Muscle of leg (tissue), 16 donors: ENCODE data around the gene C9orf50. TPM values are rescaled to one million over a fixed set of nuclear protein-coding genes. Genes with fewer than 3 reads are reported as not detected.

Experiments
- DNase-seq: peaks from one replicate; pipeline ENCODE4 v3.0.0; 2013
- H3K27ac ChIP-seq: one replicate; pipeline ENCODE4 v1.5.1; 2013; ENCODE audit warnings: mild to moderate bottlenecking, low read length, control low read depth
- H3K27me3 ChIP-seq: one replicate; pipeline ENCODE4 v1.6.1; 2013; ENCODE audit warnings: low read length; ENCODE audit not compliant: control insufficient read depth, insufficient read depth
- H3K36me3 ChIP-seq: one replicate; pipeline ENCODE4 v1.6.1; 2013; ENCODE audit warnings: low read length; ENCODE audit not compliant: control insufficient read depth, insufficient read depth
- H3K4me1 ChIP-seq: one replicate; pipeline ENCODE4 v1.6.1; 2013; ENCODE audit warnings: low read length; ENCODE audit not compliant: control insufficient read depth, insufficient read depth
- H3K4me3 ChIP-seq: one replicate; pipeline ENCODE4 v1.5.1; 2013; ENCODE audit warnings: low read length, control low read depth
- H3K9me3 ChIP-seq: replicated peaks from 2 replicates; pipeline ENCODE4 v1.6.1; 2013; ENCODE audit warnings: low read depth, low read length; ENCODE audit not compliant: control insufficient read depth
- WGBS: methylation state at CpG from one replicate; pipeline ENCODE4 v1.1.5; 2013; ENCODE audit warnings: missing lambda C conversion rate; ENCODE audit not compliant: insufficient coverage; 5-methylcytosine and 5-hydroxymethylcytosine counted together
- long read RNA-seq, 11 donors: transcript quantifications; one replicate each; lab custom pipeline, GENCODE V29; 2026
- polyA plus RNA-seq, 8 donors: library from polyadenylated mRNA; unstranded; fragments of 120-200 nt; gene quantifications; one replicate each; pipeline versions ENCODE4 v1.2.1 to v1.2.3, GENCODE V29; 2013; ENCODE audit warnings: inconsistent platforms in 1 of 8, low replicate concordance in 1 of 8; ENCODE audit not compliant: insufficient read length in 8 of 8, insufficient read depth in 1 of 8
- total RNA-seq: library from RNA; stranded (reverse); fragments of 120-200 nt; gene quantifications from one replicate; pipeline ENCODE4 v1.2.4, GENCODE V29; 2013

C9orf50 gene, protein sequence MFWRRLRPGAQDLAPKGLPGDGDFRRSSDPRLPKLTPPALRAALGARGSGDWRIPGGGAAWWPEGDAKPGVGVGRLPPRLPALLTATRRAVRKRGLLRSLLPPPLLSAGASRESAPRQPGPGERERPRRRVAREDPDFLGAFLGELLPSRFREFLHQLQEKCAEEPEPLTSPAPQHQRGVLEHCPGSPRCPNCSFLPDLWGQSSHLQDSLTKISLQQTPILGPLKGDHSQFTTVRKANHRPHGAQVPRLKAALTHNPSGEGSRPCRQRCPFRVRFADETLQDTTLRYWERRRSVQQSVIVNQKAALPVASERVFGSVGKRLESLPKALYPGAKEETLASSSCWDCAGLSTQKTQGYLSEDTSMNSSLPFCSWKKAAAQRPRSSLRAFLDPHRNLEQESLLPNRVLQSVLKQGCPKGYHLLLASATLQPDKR
- total RNA-seq = not detected
- under 1 TPM in 4 of 8 donors, not detected in 4; 0.15 to 0.26 (median 0.19) TPM for polyA plus RNA-seq
- long read RNA-seq, donor 1 = 0 reads
- long read RNA-seq, donor 2 = 0 reads
- long read RNA-seq, donor 3 = 0 reads
- long read RNA-seq, donor 4 = 0 reads
- long read RNA-seq, donor 5, partial matches to known transcripts = 42 of 42 reads
- long read RNA-seq, donor 5, other reads (novel, unspliced or antisense) = 0 of 42 reads
- long read RNA-seq, donor 6 = 0 reads
- long read RNA-seq, donor 7 = 0 reads
- long read RNA-seq, donor 8 = 0 reads
- long read RNA-seq, donor 9, partial matches to known transcripts = 8 of 23 reads
- long read RNA-seq, donor 9, other reads (novel, unspliced or antisense) = 15 of 23 reads
- long read RNA-seq, donor 10 = 0 reads
- long read RNA-seq, donor 11 = 0 reads

DNA sequence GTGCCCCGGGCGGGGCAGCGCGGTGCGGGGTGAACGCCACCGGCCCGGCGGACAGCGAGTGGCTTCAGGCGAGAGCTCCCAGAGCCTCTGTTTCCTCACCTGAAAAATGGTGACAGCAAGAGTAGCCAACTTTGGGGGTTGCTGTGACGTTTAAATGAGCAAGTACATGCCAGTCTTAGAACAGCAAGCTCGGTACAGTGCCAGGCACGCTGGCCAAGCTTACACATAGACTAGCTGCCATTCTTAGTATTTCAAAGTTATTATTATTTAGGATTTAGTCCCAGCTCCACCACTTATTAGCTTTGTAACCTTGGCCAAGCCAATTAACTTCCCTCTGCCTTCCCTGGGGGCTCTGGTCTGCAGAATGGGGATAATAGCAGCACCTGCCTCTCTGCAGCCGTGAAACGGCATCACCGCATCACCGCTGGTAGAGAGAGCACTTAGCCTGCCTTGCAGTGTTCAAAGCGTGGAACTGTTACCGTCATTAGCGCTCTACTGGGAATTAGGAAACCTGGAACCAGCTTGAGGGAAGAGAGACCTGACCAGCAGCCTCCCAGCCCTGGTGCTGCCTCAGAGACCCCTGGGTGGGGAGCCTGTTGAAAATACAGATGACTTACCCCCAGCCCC lies at the start of gene C9orf50:
C9orf50 (minus strand) TSS at position 433 of the 627 bp plus-strand sequence. CDS start 527 bp downstream, outside the sequence.
- WGBS = 15% methylated on average over 18 of the region's 21 CpGs
- H3K9me3 ChIP-seq = no peaks in the 10 kb centered on the region
- DNase-seq = no peak
- no peaks in the 10 kb centered on the region for H3K36me3 ChIP-seq
- H3K27me3 ChIP-seq = peaks cover 24% of the 10 kb centered on the region
- H3K4me3 ChIP-seq = peak within 1 kb of the TSS; percentile 45
- no peak within 1 kb of the TSS for H3K27ac ChIP-seq
- H3K4me1 ChIP-seq = peaks cover 18% of the 10 kb centered on the region

GRCh38 chr9:129669946-129670345 lies 49.0 kb upstream of the C9orf50 start:
- 76% methylated on average over 9 of the region's 13 CpGs for WGBS
- peaks cover 7% of the 10 kb centered on the region for H3K4me1 ChIP-seq
- H3K27me3 ChIP-seq = peaks cover 42% of the 10 kb centered on the region
- no peaks in the 10 kb centered on the region for H3K36me3 ChIP-seq
- no peaks in the 10 kb centered on the region for H3K9me3 ChIP-seq
- H3K27ac ChIP-seq = no peak overlapping the region
- no peak for DNase-seq
- H3K4me3 ChIP-seq = no peak overlapping the region

GRCh38 chr9:129669141-129669718 lies 48.3 kb upstream of the C9orf50 start:
- 74% methylated on average over 16 of the region's 17 CpGs for WGBS
- DNase-seq = no peak
- H3K9me3 ChIP-seq = no peaks in the 10 kb centered on the region
- no peak overlapping the region for H3K27ac ChIP-seq
- H3K4me3 ChIP-seq = no peak overlapping the region
- peaks cover 6% of the 10 kb centered on the region for H3K4me1 ChIP-seq
- peaks cover 44% of the 10 kb centered on the region for H3K27me3 ChIP-seq
- no peaks in the 10 kb centered on the region for H3K36me3 ChIP-seq

DNA sequence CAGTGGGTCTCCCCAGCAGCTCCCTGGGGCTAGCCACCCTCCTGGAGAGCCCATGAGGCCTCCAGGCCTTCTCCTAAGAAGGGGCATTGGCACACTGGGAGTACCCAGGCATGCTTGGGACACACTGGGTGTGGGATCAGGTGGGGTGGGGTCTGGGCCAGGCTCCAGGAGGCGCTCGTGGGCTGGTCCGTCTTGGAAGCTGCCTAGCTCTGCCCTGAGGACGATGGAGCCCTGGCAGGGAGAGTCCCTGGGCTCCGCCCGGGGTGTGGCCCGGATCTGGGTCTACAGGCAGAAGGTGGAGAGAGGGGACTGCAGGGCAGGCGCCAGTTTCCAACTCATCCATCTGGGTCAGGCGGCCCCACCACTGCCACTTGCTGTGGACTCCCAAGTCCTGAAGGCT lies 46.9 kb upstream of the C9orf50 start:
- no peak for DNase-seq
- H3K4me1 ChIP-seq = peaks cover 6% of the 10 kb centered on the region
- WGBS = 86% methylated on average over 6 of the region's 9 CpGs
- H3K4me3 ChIP-seq = no peak overlapping the region
- peaks cover 52% of the 10 kb centered on the region for H3K27me3 ChIP-seq
- H3K36me3 ChIP-seq = no peaks in the 10 kb centered on the region
- no peaks in the 10 kb centered on the region for H3K9me3 ChIP-seq
- H3K27ac ChIP-seq = no peak overlapping the region

DNA sequence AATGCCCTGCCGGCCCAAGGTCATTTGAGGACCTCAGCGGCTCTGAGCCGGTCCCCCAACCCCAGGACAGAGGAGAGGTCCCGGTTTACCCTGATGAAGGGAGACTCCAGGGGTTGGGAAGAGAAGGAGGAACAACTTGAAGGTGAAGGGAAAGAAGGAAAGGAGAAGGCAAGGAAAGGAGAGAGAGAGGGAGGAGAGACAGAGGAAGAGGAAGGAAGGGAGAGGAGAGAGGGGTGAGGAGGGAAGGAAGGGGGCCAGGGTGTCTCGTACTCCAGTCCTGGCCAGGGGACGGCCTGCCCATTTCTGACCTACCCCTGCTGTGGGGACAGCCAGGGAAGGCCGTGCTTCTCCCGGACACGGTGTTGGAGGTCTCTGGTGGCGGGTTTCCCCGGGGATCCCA lies 46.5 kb upstream of the C9orf50 start:
- H3K27ac ChIP-seq = no peak overlapping the region
- no peaks in the 10 kb centered on the region for H3K36me3 ChIP-seq
- H3K9me3 ChIP-seq = no peaks in the 10 kb centered on the region
- no peak overlapping the region for H3K4me3 ChIP-seq
- no peak for DNase-seq
- H3K27me3 ChIP-seq = peaks cover 56% of the 10 kb centered on the region
- WGBS = 75% methylated on average over 11 of the region's 11 CpGs
- H3K4me1 ChIP-seq = peaks cover 6% of the 10 kb centered on the region

DNA sequence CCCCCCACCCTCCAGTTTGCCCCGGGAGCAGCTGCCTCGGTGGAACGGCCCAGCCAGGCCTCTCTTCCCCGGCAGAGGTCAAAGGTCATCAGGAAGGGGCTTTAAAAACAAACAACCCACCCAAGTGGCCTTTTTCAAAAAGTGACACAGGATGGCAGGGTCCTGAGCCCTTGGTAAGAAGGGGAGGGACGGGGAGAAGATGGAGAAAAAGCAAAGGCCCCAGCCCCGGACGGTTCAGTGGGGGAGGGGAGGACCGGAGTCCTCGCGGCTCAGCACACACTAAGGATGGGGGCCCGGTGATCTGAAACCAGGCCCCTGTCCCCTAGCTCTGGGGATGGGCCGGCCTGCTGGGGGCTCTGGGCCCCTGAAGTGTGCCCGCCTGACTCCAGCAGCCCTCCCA lies 45.7 kb upstream of the C9orf50 start:
- no peak overlapping the region for H3K27ac ChIP-seq
- H3K4me1 ChIP-seq = peaks cover 6% of the 10 kb centered on the region
- H3K27me3 ChIP-seq = peaks cover 57% of the 10 kb centered on the region
- 24% methylated on average over 3 of the region's 13 CpGs for WGBS
- no peaks in the 10 kb centered on the region for H3K36me3 ChIP-seq
- DNase-seq = no peak
- H3K4me3 ChIP-seq = peak overlapping the region; percentile 31
- H3K9me3 ChIP-seq = no peaks in the 10 kb centered on the region

DNA sequence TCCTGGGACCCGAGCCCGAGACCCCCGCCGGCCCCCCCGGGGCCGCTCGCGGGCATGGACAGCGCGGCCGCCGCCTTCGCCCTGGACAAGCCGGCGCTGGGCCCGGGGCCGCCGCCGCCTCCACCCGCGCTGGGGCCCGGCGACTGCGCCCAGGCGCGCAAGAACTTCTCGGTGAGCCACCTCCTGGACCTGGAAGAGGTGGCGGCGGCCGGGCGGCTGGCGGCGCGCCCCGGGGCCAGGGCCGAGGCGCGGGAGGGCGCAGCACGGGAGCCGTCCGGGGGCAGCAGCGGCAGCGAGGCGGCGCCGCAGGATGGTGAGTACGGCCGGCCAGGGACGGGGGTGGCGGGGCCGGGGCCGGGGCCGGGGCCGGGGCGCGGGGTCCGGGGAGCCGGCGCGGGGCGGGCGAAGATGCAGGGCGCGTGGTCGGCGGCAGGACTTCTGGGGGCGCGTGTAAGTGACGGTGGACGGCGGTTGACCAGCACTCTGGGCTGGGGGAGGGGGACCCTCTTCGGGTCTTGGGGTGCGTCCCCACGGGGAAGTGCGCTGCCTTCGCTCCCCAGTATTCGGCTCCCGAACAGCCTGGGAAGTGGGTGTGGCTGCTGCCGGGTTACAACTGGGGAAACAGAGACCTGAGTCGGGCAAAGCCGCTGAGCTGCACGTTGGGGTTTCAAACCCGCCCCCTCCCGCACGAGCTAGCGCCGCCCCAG lies 45.1 kb upstream of the C9orf50 start:
- Histone ChIP-seq H3K27ac (no peak overlapping the region), H3K36me3 (no peaks in the 10 kb centered on the region), H3K9me3 (no peaks in the 10 kb centered on the region), H3K4me3 (peak overlapping the region; percentile 31), H3K27me3 (peaks cover 63% of the 10 kb centered on the region), H3K4me1 (peaks cover 6% of the 10 kb centered on the region)
- 2% methylated on average over 66 of the region's 88 CpGs for WGBS
- DNase-seq = peak; percentile 22

DNA sequence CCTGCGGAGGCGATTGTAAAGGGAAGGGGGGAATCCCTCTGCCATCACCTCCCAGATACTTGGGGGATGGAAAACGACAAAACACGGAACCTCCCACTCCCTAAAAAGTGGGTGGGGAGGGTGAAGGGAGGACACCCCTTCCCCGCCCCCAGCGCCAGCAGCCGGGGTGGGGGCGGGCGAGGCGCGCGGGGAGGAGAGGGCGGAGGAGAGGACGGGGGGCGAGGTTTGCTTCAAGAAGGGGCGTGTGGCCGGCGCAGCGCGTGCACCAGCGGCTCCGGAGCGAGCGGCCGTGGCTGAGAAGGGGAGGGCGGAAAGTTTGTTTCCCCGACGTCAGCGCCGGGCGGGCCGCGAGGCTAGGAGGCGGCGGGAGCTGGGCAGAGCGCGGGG lies 44.5 kb upstream of the C9orf50 start, which contains the start of gene PRRX2:
PRRX2 (plus strand) TSS at position 259 of the 387 bp plus-strand sequence. CDS start 221 bp downstream, outside the sequence.
- DNase-seq = peak; percentile 89
- peaks cover 63% of the 10 kb centered on the region for H3K27me3 ChIP-seq
- H3K9me3 ChIP-seq = no peaks in the 10 kb centered on the region
- H3K27ac ChIP-seq = no peak within 1 kb of the TSS
- H3K36me3 ChIP-seq = no peaks in the 10 kb centered on the region
- H3K4me3 ChIP-seq = peak within 1 kb of the TSS; percentile 32
- WGBS = 1% methylated on average over 23 of the region's 37 CpGs
- H3K4me1 ChIP-seq = peaks cover 6% of the 10 kb centered on the region

DNA sequence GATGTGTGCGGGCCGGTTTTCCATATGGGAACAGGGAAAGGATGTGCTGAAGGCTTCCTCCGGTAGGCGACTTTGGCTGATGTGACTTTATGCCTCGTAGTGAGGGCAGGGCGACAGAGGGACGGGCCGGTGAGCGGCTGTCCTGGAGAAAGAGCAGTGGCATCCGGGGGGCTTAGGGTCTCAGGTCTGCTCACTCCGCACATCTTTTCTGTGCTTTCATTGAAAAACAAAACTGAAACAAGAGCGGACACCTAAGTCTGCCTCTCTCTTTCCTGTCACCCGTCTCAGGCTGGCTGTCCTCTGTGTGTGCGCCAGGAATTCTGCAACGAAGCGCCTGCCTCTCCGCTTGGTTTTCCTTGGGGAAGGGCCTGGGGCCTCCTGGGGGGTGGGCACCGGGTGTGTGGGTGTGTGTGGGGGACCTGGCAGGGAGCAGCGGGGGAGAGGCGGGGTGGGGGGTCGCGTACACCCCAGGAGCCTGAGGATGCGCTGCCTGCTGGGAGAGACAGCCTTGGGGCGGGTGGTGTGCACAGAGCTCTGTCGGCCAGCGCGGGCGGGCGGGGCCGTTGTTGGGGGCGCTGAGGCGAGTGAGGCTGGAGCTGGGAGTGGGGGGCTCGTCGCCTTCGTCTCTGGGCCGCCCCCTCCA lies 44.0 kb upstream of the C9orf50 start:
- 2% methylated on average over 19 of the region's 36 CpGs for WGBS
- H3K27me3 ChIP-seq = peaks cover 63% of the 10 kb centered on the region
- no peaks in the 10 kb centered on the region for H3K36me3 ChIP-seq
- no peaks in the 10 kb centered on the region for H3K9me3 ChIP-seq
- H3K4me3 ChIP-seq = peak overlapping the region; percentile 32
- no peak overlapping the region for H3K27ac ChIP-seq
- no peak for DNase-seq
- peaks cover 6% of the 10 kb centered on the region for H3K4me1 ChIP-seq
